Activated CD4-positive, alpha-beta T cell treated with anti-CD3 and anti-CD28 coated beads for 1 hour (primary cell): ENCODE data around the gene FUT9.
"Not testable (repeated sequence)": the region's sequence is repeated elsewhere in the genome, so short reads cannot be mapped to it uniquely, and the experiment has no call there.

Experiments
- DNase-seq: peaks from one replicate; pipeline ENCODE4 v3.0.0-alpha.2; 2020

The FUT9 gene

GRCh38 chr6:96194675-96195074 lies 178.9 kb downstream of the FUT9 start:
- no peak for DNase-seq

- no peak for DNase-seq
These were observed 179.5 kb downstream of the FUT9 start for GRCh38 chr6:96195272-96195671.

- no peak for DNase-seq
These were observed 180.9 kb downstream of the FUT9 start for GRCh38 chr6:96196633-96197032.

- no peak for DNase-seq
These were observed 181.5 kb downstream of the FUT9 start for GRCh38 chr6:96197241-96197640.

- no peak for DNase-seq
These were observed 186.8 kb downstream of the FUT9 start for GRCh38 chr6:96202571-96202970.

- no peak for DNase-seq
These were observed 195.6 kb downstream of the FUT9 start for GRCh38 chr6:96211341-96211740.

- no peak for DNase-seq
These were observed 196.3 kb downstream of the FUT9 start for GRCh38 chr6:96212066-96212465.

- no peak for DNase-seq
These were observed 198.0 kb downstream of the FUT9 start for GRCh38 chr6:96213784-96214183.

- no peak for DNase-seq
These were observed 207.9 kb downstream of the FUT9 start for GRCh38 chr6:96223695-96224094.

- DNase-seq, result no peak
These were observed 211.4 kb downstream of the FUT9 start for GRCh38 chr6:96227135-96227534.

- DNase-seq, result no peak
These were observed 218.7 kb downstream of the FUT9 start for GRCh38 chr6:96234444-96234843.

GRCh38 chr6:96235927-96236326 lies 220.2 kb downstream of the FUT9 start:
- no peak for DNase-seq

GRCh38 chr6:96236471-96236870 lies 220.7 kb downstream of the FUT9 start:
- no peak for DNase-seq

GRCh38 chr6:96237638-96238347 lies 222.0 kb downstream of the FUT9 start:
- DNase-seq, result no peak

GRCh38 chr6:96246563-96246962 lies 230.8 kb downstream of the FUT9 start:
- DNase-seq, result no peak

GRCh38 chr6:96249755-96250154 lies 234.0 kb downstream of the FUT9 start:
- DNase-seq, result no peak

GRCh38 chr6:96257751-96258150 lies 242.0 kb downstream of the FUT9 start:
- DNase-seq, result no peak

- not testable (repeated sequence) for DNase-seq
These were observed 245.1 kb downstream of the FUT9 start for GRCh38 chr6:96260787-96261430.
